H1 (cell line): Measurements from ENCODE around the gene LTA. TPM values are rescaled to one million over a fixed set of nuclear protein-coding genes. Genes with fewer than 3 reads are reported as not detected.

Experiments used
- ASH2L ChIP-seq: fragments of 200-600, 300-600 bp; sonication (generic); IDR thresholded peaks from one replicate; pipeline ENCODE4 v1.7.1; 2017; ENCODE audit warnings: low read length
- EGR1 ChIP-seq: IDR thresholded peaks from 2 replicates; pipeline ENCODE4 v1.6.1; 2011; ENCODE audit warnings: low read depth, low read length, borderline replicate concordance
- EZH2 ChIP-seq: fragments of 200-600 bp; sonication (generic); IDR thresholded peaks from 2 replicates; pipeline ENCODE4 v1.7.1; 2012; ENCODE audit warnings: low read depth, mild to moderate bottlenecking, moderate library complexity, low read length, inconsistent platforms; ENCODE audit not compliant: severe bottlenecking
- RAD21 ChIP-seq, 2 experiments: IDR thresholded peaks in 1 of 2; conservative IDR thresholded peaks in 1 of 2; 2 replicates each; pipeline ENCODE4 v1.6.1; 2011; ENCODE audit warnings: low read depth in 2 of 2, low read length in 2 of 2, improper control_type of control experiment in 1 of 2, inconsistent platforms in 1 of 2, mild to moderate bottlenecking in 1 of 2, moderate library complexity in 1 of 2
- polyA plus RNA-seq, 7 experiments: library from polyadenylated mRNA; depleted of rRNA in 3 of 7; stranded (reverse) in 5 of 7; unstranded in 2 of 7; fragments of >200 nt in 5 of 7; fragments of 200-250 nt in 2 of 7; gene quantifications; 1 replicate in 5 of 7; 2 replicates in 1 of 7; 4 replicates in 1 of 7; pipeline versions ENCODE4 v1.2.1 to v1.2.3, GENCODE V29; 2011 to 2013; ENCODE audit warnings: missing spikeins in 2 of 7, mixed read lengths in 2 of 7
- total RNA-seq: library from RNA; stranded (reverse); fragmentation: NEBNext Ultra II Directional; extraction: Animal tissue kit (Norgen Biotek cat#: 25700); gene quantifications from 2 replicates; pipeline ENCODE4 v1.2.1, GENCODE V29; 2021

LTA gene
- total and polyA plus RNA-seq, 2 of the 8 experiments (the other 6 are each of a cell fraction or from before 2014, with no cell fraction given), result not detected

GRCh38 chr6:31569861-31570536, 2.1 kb upstream of the LTA start (continued):
- TF ChIP-seq ASH2L (no peak), EGR1 (no peak), RAD21 (IDR thresholded peaks at IDR 0.05 in 1 of 2, conservative IDR thresholded peaks at IDR 0.05 in 1 of 2; ENCODE audit: low read depth in 2 of 2, low read length in 2 of 2) (no peak), EZH2 (no peak)
